HepG2 (cell line): Measurements from ENCODE around the gene SERTAD3. TPM values are rescaled to one million over a fixed set of nuclear protein-coding genes. Genes with fewer than 3 reads are reported as not detected.

Experiments
- CREB1 ChIP-seq, 2 experiments: fragments of 450-650 bp in 1 of 2; IDR thresholded peaks; 2 replicates each; pipeline ENCODE4 v1.6.1; 2016 to 2017; ENCODE audit warnings: control low read depth in 1 of 2, mild to moderate bottlenecking in 1 of 2, missing compliant biosample characterization in 1 of 2, missing genetic modification characterization in 1 of 2
- IRF2 ChIP-seq: IDR thresholded peaks from 2 replicates; pipeline ENCODE4 v1.6.1; 2018; ENCODE audit warnings: missing genetic modification reagents, missing compliant biosample characterization
- MAZ ChIP-seq, 2 experiments: sonication (generic) in 1 of 2; formaldehyde crosslinking in 1 of 2; IDR thresholded peaks; 2 replicates each; pipeline versions ENCODE4 v1.5.0 to v1.6.1; 2012 to 2020; ENCODE audit warnings: low read depth in 2 of 2, mild to moderate bottlenecking in 2 of 2, borderline replicate concordance in 1 of 2, improper control_type of control experiment in 1 of 2, low read length in 1 of 2, missing genetic modification reagents in 1 of 2, moderate library complexity in 1 of 2
- MTF1 ChIP-seq: sonication (generic); formaldehyde crosslinking; IDR thresholded peaks from 2 replicates; pipeline ENCODE4 v1.5.0; 2020; ENCODE audit warnings: missing genetic modification reagents
- NCOR1 ChIP-seq: fragments of 200-600 bp; sonication (generic); IDR thresholded peaks from 2 replicates; pipeline ENCODE4 v1.7.0; 2017; ENCODE audit warnings: antibody characterized with exemption, low read length, borderline replicate concordance
- RXRA ChIP-seq: sonication (generic); formaldehyde crosslinking; IDR thresholded peaks from 2 replicates; pipeline ENCODE4 v1.5.1; 2020; ENCODE audit warnings: missing genetic modification reagents
- TEAD3 ChIP-seq: optimal IDR thresholded peaks from 2 replicates; pipeline ENCODE3; 2016; ENCODE audit warnings: borderline replicate concordance
- ZBTB7B ChIP-seq: sonication (generic); formaldehyde crosslinking; IDR thresholded peaks from 2 replicates; pipeline ENCODE4 v1.4.0; 2020; ENCODE audit warnings: missing genetic modification reagents
- ZNF121 ChIP-seq: sonication (generic); formaldehyde crosslinking; IDR thresholded peaks from 2 replicates; pipeline ENCODE4 v1.5.0; 2020; ENCODE audit warnings: mild to moderate bottlenecking, missing genetic modification reagents
- ZNF225 ChIP-seq: sonication (generic); formaldehyde crosslinking; IDR thresholded peaks from 2 replicates; pipeline ENCODE4 v1.4.0; 2020; ENCODE audit warnings: mild to moderate bottlenecking, missing genetic modification reagents
- ZNF253 ChIP-seq: sonication (generic); formaldehyde crosslinking; IDR thresholded peaks from 2 replicates; pipeline ENCODE4 v1.8.0; 2022; ENCODE audit warnings: mild to moderate bottlenecking, missing genetic modification reagents, borderline replicate concordance
- ZNF441 ChIP-seq: sonication (generic); formaldehyde crosslinking; IDR thresholded peaks from 2 replicates; pipeline ENCODE4 v1.7.0; 2021; ENCODE audit warnings: missing genetic modification reagents, borderline replicate concordance
- ZNF629 ChIP-seq: sonication (generic); formaldehyde crosslinking; conservative IDR thresholded peaks from 2 replicates; pipeline ENCODE4 v1.5.0; 2020; ENCODE audit warnings: missing genetic modification reagents
- polyA plus RNA-seq, 8 experiments: library from polyadenylated mRNA; depleted of rRNA in 3 of 8; stranded (reverse) in 7 of 8; unstranded in 1 of 8; fragments of >200 nt; fragmentation: Illumina TruSeq in 4 of 8; extraction: Trizol in 4 of 8; gene quantifications; 2 replicates each; pipeline versions ENCODE4 v1.2.1 to v1.2.3, GENCODE V29; 2011 to 2016; ENCODE audit warnings: low read depth in 4 of 8, missing spikeins in 1 of 8, mixed read lengths in 1 of 8; ENCODE audit not compliant: insufficient read depth in 1 of 8
- total RNA-seq, 5 experiments: library from RNA; depleted of rRNA; stranded (reverse); fragments of >200 nt; fragmentation: Illumina TruSeq; extraction: Trizol; gene quantifications; 2 replicates each; pipeline ENCODE4 v1.2.3, GENCODE V29; 2016; ENCODE audit warnings: low read depth in 1 of 5
- TF ChIP-seq, protein P1 (sequence below): fragments of 450-650 bp; IDR thresholded peaks from 2 replicates; pipeline ENCODE4 v1.6.1; 2017; ENCODE audit warnings: mild to moderate bottlenecking
- TF ChIP-seq, protein P2 (sequence below): sonication (generic); formaldehyde crosslinking; IDR thresholded peaks from 2 replicates; pipeline ENCODE4 v1.5.0; 2020; ENCODE audit warnings: mild to moderate bottlenecking, missing genetic modification reagents
- TF ChIP-seq, protein P3 (sequence below): sonication (generic); formaldehyde crosslinking; IDR thresholded peaks from 2 replicates; pipeline ENCODE4 v1.9.0; 2022; ENCODE audit warnings: low read depth, missing genetic modification reagents
- TF ChIP-seq, protein P4 (sequence below): sonication (generic); formaldehyde crosslinking; IDR thresholded peaks from 2 replicates; pipeline ENCODE4 v1.4.0; 2020; ENCODE audit warnings: mild to moderate bottlenecking, missing genetic modification reagents, borderline replicate concordance

The SERTAD3 gene
- total and polyA plus RNA-seq, 2 of the 13 experiments (the other 11 are each of a cell fraction or from before 2014, with no cell fraction given), result 9.6 to 16.9 TPM

DNA sequence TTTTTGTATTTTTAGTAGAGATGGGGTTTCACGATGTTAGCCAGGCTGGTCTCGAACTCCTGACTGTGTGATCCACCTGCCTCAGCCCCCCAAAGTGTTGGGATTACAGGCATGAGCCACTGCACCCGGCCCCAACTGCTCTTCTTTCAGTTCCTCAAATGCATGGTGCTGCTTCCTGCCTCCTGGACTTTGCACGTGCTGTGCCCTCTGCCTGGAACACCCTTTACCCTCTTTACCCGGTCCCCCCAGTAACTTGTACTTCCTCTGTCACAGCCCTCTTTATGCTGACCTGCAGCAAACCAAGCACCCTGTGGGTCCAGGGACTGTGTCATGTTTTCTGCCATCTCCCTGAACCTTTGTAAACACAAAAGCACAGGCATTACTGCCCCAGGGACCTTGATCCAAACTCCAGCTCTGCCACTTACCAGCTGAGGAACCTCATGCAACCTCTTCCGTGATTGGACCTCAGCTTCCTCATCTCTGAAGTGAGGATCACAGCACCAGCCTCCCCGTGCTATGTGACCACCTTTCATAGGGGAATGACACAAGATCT is 17.6 kb upstream of the SERTAD3 start (continued):
- TF ChIP-seq, protein P1, sequence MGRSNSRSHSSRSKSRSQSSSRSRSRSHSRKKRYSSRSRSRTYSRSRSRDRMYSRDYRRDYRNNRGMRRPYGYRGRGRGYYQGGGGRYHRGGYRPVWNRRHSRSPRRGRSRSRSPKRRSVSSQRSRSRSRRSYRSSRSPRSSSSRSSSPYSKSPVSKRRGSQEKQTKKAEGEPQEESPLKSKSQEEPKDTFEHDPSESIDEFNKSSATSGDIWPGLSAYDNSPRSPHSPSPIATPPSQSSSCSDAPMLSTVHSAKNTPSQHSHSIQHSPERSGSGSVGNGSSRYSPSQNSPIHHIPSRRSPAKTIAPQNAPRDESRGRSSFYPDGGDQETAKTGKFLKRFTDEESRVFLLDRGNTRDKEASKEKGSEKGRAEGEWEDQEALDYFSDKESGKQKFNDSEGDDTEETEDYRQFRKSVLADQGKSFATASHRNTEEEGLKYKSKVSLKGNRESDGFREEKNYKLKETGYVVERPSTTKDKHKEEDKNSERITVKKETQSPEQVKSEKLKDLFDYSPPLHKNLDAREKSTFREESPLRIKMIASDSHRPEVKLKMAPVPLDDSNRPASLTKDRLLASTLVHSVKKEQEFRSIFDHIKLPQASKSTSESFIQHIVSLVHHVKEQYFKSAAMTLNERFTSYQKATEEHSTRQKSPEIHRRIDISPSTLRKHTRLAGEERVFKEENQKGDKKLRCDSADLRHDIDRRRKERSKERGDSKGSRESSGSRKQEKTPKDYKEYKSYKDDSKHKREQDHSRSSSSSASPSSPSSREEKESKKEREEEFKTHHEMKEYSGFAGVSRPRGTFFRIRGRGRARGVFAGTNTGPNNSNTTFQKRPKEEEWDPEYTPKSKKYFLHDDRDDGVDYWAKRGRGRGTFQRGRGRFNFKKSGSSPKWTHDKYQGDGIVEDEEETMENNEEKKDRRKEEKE, result no peak
- TF ChIP-seq MAZ (IDR thresholded peaks at IDR 0.05; ENCODE audit: borderline replicate concordance, low read depth, low read length) (no peak), MAZ (CRISPR knock-in tag; IDR thresholded peaks at IDR 0.05; ENCODE audit: low read depth) (0 out of 2 replicates have a peak, but pooled peaks have one; percentile 37), NCOR1 (0 out of 2 replicates have a peak, but pooled peaks have one; percentile 61), RXRA (peak; percentile 69), ZNF225 (CRISPR knock-in tag) (0 out of 2 replicates have a peak, but pooled peaks have one; percentile 20), ZNF121 (0 out of 2 replicates have a peak, but pooled peaks have one; percentile 6), ZBTB7B (CRISPR knock-in tag) (peak; percentile 51; the same call in 1 of the 2 replicates), ZNF441 (CRISPR knock-in tag) (no peak), CREB1 (IDR thresholded peaks at IDR 0.05) (no peak), CREB1 (CRISPR knock-in tag; IDR thresholded peaks at IDR 0.05) (no peak), TEAD3 (CRISPR knock-in tag) (peak; percentile 40), ZNF629 (CRISPR knock-in tag) (peak; percentile 37; the same call in 1 of the 2 replicates), IRF2 (CRISPR knock-in tag) (0 out of 2 replicates have a peak, but pooled peaks have one; percentile 10), MTF1 (CRISPR knock-in tag) (peak; percentile 88), ZNF253 (CRISPR knock-in tag) (0 out of 2 replicates have a peak, but pooled peaks have one; percentile 32)
- TF ChIP-seq, protein P2, sequence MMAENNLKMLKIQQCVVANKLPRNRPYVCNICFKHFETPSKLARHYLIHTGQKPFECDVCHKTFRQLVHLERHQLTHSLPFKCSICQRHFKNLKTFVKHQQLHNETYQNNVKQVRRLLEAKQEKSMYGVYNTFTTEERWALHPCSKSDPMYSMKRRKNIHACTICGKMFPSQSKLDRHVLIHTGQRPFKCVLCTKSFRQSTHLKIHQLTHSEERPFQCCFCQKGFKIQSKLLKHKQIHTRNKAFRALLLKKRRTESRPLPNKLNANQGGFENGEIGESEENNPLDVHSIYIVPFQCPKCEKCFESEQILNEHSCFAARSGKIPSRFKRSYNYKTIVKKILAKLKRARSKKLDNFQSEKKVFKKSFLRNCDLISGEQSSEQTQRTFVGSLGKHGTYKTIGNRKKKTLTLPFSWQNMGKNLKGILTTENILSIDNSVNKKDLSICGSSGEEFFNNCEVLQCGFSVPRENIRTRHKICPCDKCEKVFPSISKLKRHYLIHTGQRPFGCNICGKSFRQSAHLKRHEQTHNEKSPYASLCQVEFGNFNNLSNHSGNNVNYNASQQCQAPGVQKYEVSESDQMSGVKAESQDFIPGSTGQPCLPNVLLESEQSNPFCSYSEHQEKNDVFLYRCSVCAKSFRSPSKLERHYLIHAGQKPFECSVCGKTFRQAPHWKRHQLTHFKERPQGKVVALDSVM, result 0 out of 2 replicates have a peak, but pooled peaks have one; percentile 12
- TF ChIP-seq, protein P3, sequence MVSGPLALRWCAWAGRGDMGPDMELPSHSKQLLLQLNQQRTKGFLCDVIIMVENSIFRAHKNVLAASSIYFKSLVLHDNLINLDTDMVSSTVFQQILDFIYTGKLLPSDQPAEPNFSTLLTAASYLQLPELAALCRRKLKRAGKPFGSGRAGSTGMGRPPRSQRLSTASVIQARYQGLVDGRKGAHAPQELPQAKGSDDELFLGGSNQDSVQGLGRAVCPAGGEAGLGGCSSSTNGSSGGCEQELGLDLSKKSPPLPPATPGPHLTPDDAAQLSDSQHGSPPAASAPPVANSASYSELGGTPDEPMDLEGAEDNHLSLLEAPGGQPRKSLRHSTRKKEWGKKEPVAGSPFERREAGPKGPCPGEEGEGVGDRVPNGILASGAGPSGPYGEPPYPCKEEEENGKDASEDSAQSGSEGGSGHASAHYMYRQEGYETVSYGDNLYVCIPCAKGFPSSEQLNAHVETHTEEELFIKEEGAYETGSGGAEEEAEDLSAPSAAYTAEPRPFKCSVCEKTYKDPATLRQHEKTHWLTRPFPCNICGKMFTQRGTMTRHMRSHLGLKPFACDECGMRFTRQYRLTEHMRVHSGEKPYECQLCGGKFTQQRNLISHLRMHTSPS (CRISPR knock-in tag), result peak; percentile 97
- TF ChIP-seq, protein P4, sequence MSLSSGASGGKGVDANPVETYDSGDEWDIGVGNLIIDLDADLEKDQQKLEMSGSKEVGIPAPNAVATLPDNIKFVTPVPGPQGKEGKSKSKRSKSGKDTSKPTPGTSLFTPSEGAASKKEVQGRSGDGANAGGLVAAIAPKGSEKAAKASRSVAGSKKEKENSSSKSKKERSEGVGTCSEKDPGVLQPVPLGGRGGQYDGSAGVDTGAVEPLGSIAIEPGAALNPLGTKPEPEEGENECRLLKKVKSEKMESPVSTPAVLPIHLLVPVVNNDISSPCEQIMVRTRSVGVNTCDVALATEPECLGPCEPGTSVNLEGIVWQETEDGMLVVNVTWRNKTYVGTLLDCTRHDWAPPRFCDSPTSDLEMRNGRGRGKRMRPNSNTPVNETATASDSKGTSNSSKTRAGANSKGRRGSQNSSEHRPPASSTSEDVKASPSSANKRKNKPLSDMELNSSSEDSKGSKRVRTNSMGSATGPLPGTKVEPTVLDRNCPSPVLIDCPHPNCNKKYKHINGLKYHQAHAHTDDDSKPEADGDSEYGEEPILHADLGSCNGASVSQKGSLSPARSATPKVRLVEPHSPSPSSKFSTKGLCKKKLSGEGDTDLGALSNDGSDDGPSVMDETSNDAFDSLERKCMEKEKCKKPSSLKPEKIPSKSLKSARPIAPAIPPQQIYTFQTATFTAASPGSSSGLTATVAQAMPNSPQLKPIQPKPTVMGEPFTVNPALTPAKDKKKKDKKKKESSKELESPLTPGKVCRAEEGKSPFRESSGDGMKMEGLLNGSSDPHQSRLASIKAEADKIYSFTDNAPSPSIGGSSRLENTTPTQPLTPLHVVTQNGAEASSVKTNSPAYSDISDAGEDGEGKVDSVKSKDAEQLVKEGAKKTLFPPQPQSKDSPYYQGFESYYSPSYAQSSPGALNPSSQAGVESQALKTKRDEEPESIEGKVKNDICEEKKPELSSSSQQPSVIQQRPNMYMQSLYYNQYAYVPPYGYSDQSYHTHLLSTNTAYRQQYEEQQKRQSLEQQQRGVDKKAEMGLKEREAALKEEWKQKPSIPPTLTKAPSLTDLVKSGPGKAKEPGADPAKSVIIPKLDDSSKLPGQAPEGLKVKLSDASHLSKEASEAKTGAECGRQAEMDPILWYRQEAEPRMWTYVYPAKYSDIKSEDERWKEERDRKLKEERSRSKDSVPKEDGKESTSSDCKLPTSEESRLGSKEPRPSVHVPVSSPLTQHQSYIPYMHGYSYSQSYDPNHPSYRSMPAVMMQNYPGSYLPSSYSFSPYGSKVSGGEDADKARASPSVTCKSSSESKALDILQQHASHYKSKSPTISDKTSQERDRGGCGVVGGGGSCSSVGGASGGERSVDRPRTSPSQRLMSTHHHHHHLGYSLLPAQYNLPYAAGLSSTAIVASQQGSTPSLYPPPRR, result peak; percentile 28; the same call in 1 of the 2 replicates
